Kidney glomerular epithelial cell (primary cell): ENCODE results near the gene HCAR1.
"Not testable (repeated sequence)": the region's sequence is repeated elsewhere in the genome, so short reads cannot be mapped to it uniquely, and the experiment has no call there.

ENCODE experiments used
- DNase-seq: peaks from one replicate; lab custom pipeline; 2025; lab: John Stamatoyannopoulos, UW

HCAR1 gene

GRCh38 chr12:122730215-122731014, at the start of gene HCAR1:
HCAR1 (minus strand) TSS chr12:122730844; CDS start chr12:122730339, 505 bp downstream.
- peak; percentile 52 for DNase-seq

GRCh38 chr12:122757568-122757967, 26.9 kb upstream of the HCAR1 start:
- DNase-seq = no peak

- DNase-seq = no peak
Measured at GRCh38 chr12:122754790-122755189, 24.1 kb upstream of the HCAR1 start.

GRCh38 chr12:122753319-122753650, 22.6 kb upstream of the HCAR1 start:
- DNase-seq = no peak

GRCh38 chr12:122752464-122753318, 22.0 kb upstream of the HCAR1 start, which contains the start of gene DENR:
DENR (plus strand) TSS chr12:122752824; CDS start chr12:122753702, 878 bp downstream.
- peak; percentile 96 for DNase-seq

- not testable (repeated sequence) for DNase-seq
Measured at GRCh38 chr12:122750781-122751515, 20.3 kb upstream of the HCAR1 start.

- no peak for DNase-seq
Measured at GRCh38 chr12:122749569-122750332, 19.1 kb upstream of the HCAR1 start.

- no peak for DNase-seq
Measured at GRCh38 chr12:122747224-122748135, 16.8 kb upstream of the HCAR1 start.

GRCh38 chr12:122743895-122744525, 13.4 kb upstream of the HCAR1 start:
- no peak for DNase-seq

- no peak for DNase-seq
Measured at GRCh38 chr12:122740351-122740750, 9.7 kb upstream of the HCAR1 start.

GRCh38 chr12:122738571-122738970, 7.9 kb upstream of the HCAR1 start:
- DNase-seq = no peak

- DNase-seq = no peak
Measured at GRCh38 chr12:122732611-122733010, 2.0 kb upstream of the HCAR1 start.

- DNase-seq = no peak
Measured at GRCh38 chr12:122732170-122732569, 1.5 kb upstream of the HCAR1 start.

- no peak for DNase-seq
Measured at GRCh38 chr12:122729583-122730214, 945 bp downstream of the HCAR1 start.

- DNase-seq = peak; percentile 82
Measured at GRCh38 chr12:122726080-122726558, 4.5 kb downstream of the HCAR1 start.

- no peak for DNase-seq
Measured at GRCh38 chr12:122725452-122726079, 5.1 kb downstream of the HCAR1 start.

- no peak for DNase-seq
Measured at GRCh38 chr12:122724641-122725243, 5.9 kb downstream of the HCAR1 start.

- no peak for DNase-seq
Measured at GRCh38 chr12:122722387-122722786, 8.3 kb downstream of the HCAR1 start.
